ENCODE data around the gene ZNF14.

Gene ZNF14

GRCh38 chr19:19741184-19741583, 8.3 kb upstream of the ZNF14 start:
- Histone ChIP-seq H3K27ac (ENCODE audit: insufficient read depth in 1 of 2, low read depth in 1 of 2, low read length in 2 of 2, poor library complexity in 1 of 2, severe bottlenecking in 2 of 2) (no peak overlapping the region), H3K9me3 (ENCODE audit: control extremely low read depth in 1 of 5, control insufficient read depth in 4 of 5, insufficient read depth in 2 of 5, low read depth in 1 of 5, low read length in 4 of 5) (peaks cover 0 to 19% (median 5%) of the 10 kb centered on the region in 5 experiments), H3K27me3 (replicated peaks in 2 of 5; ENCODE audit: control insufficient read depth in 4 of 5, insufficient read depth in 5 of 5, low read length in 4 of 5) (no peaks in the 10 kb centered on the region), H3K4me1 (ENCODE audit: control extremely low read depth in 1 of 4, control insufficient read depth in 4 of 4, insufficient read depth in 4 of 4, low read length in 3 of 4) (no peaks in the 10 kb centered on the region), H3K36me3 (ENCODE audit: control insufficient read depth in 4 of 4, insufficient read depth in 4 of 4, low read length in 3 of 4) (no peaks in the 10 kb centered on the region), H3K4me3 (ENCODE audit: control insufficient read depth in 1 of 7, extremely low read depth in 1 of 7, insufficient read depth in 4 of 7, low read depth in 2 of 7, low read length in 6 of 7) (no peak overlapping the region)
- CTCF ChIA-PET: interaction anchor here (1.1 kb wide), 1 partner anchor 10 kb away, joined by 3 read pairs; no protein-coding TSS in a partner anchor
- WGBS (ENCODE audit: insufficient coverage): 95% methylated on average over 6 of the region's 7 CpGs
- POLR2A ChIA-PET: no interaction called here
- no peak for DNase-seq

GRCh38 chr19:19740755-19741154, 7.8 kb upstream of the ZNF14 start:
- DNase-seq: no peak
- Histone ChIP-seq H3K27ac (ENCODE audit: insufficient read depth in 1 of 2, low read depth in 1 of 2, low read length in 2 of 2, poor library complexity in 1 of 2, severe bottlenecking in 2 of 2) (no peak overlapping the region), H3K4me1 (ENCODE audit: control extremely low read depth in 1 of 4, control insufficient read depth in 4 of 4, insufficient read depth in 4 of 4, low read length in 3 of 4) (no peaks in the 10 kb centered on the region), H3K9me3 (ENCODE audit: control extremely low read depth in 1 of 5, control insufficient read depth in 4 of 5, insufficient read depth in 2 of 5, low read depth in 1 of 5, low read length in 4 of 5) (peaks cover 0 to 19% (median 5%) of the 10 kb centered on the region in 5 experiments), H3K27me3 (replicated peaks in 2 of 5; ENCODE audit: control insufficient read depth in 4 of 5, insufficient read depth in 5 of 5, low read length in 4 of 5) (no peaks in the 10 kb centered on the region), H3K36me3 (ENCODE audit: control insufficient read depth in 4 of 4, insufficient read depth in 4 of 4, low read length in 3 of 4) (no peaks in the 10 kb centered on the region), H3K4me3 (ENCODE audit: control insufficient read depth in 1 of 7, extremely low read depth in 1 of 7, insufficient read depth in 4 of 7, low read depth in 2 of 7, low read length in 6 of 7) (no peak overlapping the region)
- ChIA-PET CTCF (interaction anchor here (1.1 kb wide), 1 partner anchor 10 kb away, joined by 3 read pairs; no protein-coding TSS in a partner anchor), POLR2A (no interaction called here)
- WGBS (ENCODE audit: insufficient coverage): 96% methylated on average over 17 of the region's 18 CpGs

- H3K4me3 ChIP-seq (ENCODE audit: control insufficient read depth in 1 of 7, extremely low read depth in 1 of 7, insufficient read depth in 4 of 7, low read depth in 2 of 7, low read length in 6 of 7): no peak overlapping the region
- H3K9me3 ChIP-seq (ENCODE audit: control extremely low read depth in 1 of 5, control insufficient read depth in 4 of 5, insufficient read depth in 2 of 5, low read depth in 1 of 5, low read length in 4 of 5): peaks cover 0 to 14% (median 0%) of the 10 kb centered on the region in 5 experiments
- H3K36me3 ChIP-seq (ENCODE audit: control insufficient read depth in 4 of 4, insufficient read depth in 4 of 4, low read length in 3 of 4): no peaks in the 10 kb centered on the region
- ChIA-PET POLR2A (no interaction called here), CTCF (no interaction called here)
- WGBS (ENCODE audit: insufficient coverage): no CpG with 5 or more reads among the region's 1 CpG
- no peaks in the 10 kb centered on the region for H3K4me1 ChIP-seq (ENCODE audit: control extremely low read depth in 1 of 4, control insufficient read depth in 4 of 4, insufficient read depth in 4 of 4, low read length in 3 of 4)
- H3K27me3 ChIP-seq (replicated peaks in 2 of 5; ENCODE audit: control insufficient read depth in 4 of 5, insufficient read depth in 5 of 5, low read length in 4 of 5): no peaks in the 10 kb centered on the region
- H3K27ac ChIP-seq (ENCODE audit: insufficient read depth in 1 of 2, low read depth in 1 of 2, low read length in 2 of 2, poor library complexity in 1 of 2, severe bottlenecking in 2 of 2): no peak overlapping the region
- DNase-seq: no peak
These were observed 5.7 kb upstream of the ZNF14 start for GRCh38 chr19:19738564-19738963.

GRCh38 chr19:19737559-19738332, 4.8 kb upstream of the ZNF14 start:
- H3K27me3 ChIP-seq (replicated peaks in 2 of 5; ENCODE audit: control insufficient read depth in 4 of 5, insufficient read depth in 5 of 5, low read length in 4 of 5): no peaks in the 10 kb centered on the region
- peaks cover 0 to 3% (median 1%) of the 10 kb centered on the region in 4 experiments for H3K4me1 ChIP-seq (ENCODE audit: control extremely low read depth in 1 of 4, control insufficient read depth in 4 of 4, insufficient read depth in 4 of 4, low read length in 3 of 4)
- ChIA-PET CTCF (no interaction called here), POLR2A (no interaction called here)
- peaks cover 0 to 12% (median 0%) of the 10 kb centered on the region in 5 experiments for H3K9me3 ChIP-seq (ENCODE audit: control extremely low read depth in 1 of 5, control insufficient read depth in 4 of 5, insufficient read depth in 2 of 5, low read depth in 1 of 5, low read length in 4 of 5)
- no peak overlapping the region for H3K27ac ChIP-seq (ENCODE audit: insufficient read depth in 1 of 2, low read depth in 1 of 2, low read length in 2 of 2, poor library complexity in 1 of 2, severe bottlenecking in 2 of 2)
- no peaks in the 10 kb centered on the region for H3K36me3 ChIP-seq (ENCODE audit: control insufficient read depth in 4 of 4, insufficient read depth in 4 of 4, low read length in 3 of 4)
- H3K4me3 ChIP-seq (ENCODE audit: control insufficient read depth in 1 of 7, extremely low read depth in 1 of 7, insufficient read depth in 4 of 7, low read depth in 2 of 7, low read length in 6 of 7): no peak overlapping the region
- 90% methylated on average over 7 of the region's 8 CpGs for WGBS (ENCODE audit: insufficient coverage)
- DNase-seq: no peak

- Histone ChIP-seq H3K27ac (ENCODE audit: insufficient read depth in 1 of 2, low read depth in 1 of 2, low read length in 2 of 2, poor library complexity in 1 of 2, severe bottlenecking in 2 of 2) (no peak overlapping the region), H3K4me1 (ENCODE audit: control extremely low read depth in 1 of 4, control insufficient read depth in 4 of 4, insufficient read depth in 4 of 4, low read length in 3 of 4) (no peaks in the 10 kb centered on the region), H3K4me3 (ENCODE audit: control insufficient read depth in 1 of 7, extremely low read depth in 1 of 7, insufficient read depth in 4 of 7, low read depth in 2 of 7, low read length in 6 of 7) (no peak overlapping the region), H3K36me3 (ENCODE audit: control insufficient read depth in 4 of 4, insufficient read depth in 4 of 4, low read length in 3 of 4) (peaks cover 5 to 26% (median 8%) of the 10 kb centered on the region in 4 experiments), H3K9me3 (ENCODE audit: control extremely low read depth in 1 of 5, control insufficient read depth in 4 of 5, insufficient read depth in 2 of 5, low read depth in 1 of 5, low read length in 4 of 5) (peaks cover 8 to 56% (median 47%) of the 10 kb centered on the region in 5 experiments), H3K27me3 (replicated peaks in 2 of 5; ENCODE audit: control insufficient read depth in 4 of 5, insufficient read depth in 5 of 5, low read length in 4 of 5) (no peaks in the 10 kb centered on the region)
- ChIA-PET CTCF (no interaction called here), POLR2A (no interaction called here)
- 90% methylated on average over 2 of the region's 2 CpGs for WGBS (ENCODE audit: insufficient coverage)
- no peak for DNase-seq
These were observed 11.0 kb downstream of the ZNF14 start for GRCh38 chr19:19721896-19722295.

GRCh38 chr19:19719798-19720197, 13.1 kb downstream of the ZNF14 start:
- POLR2A ChIA-PET: no interaction called here
- no peaks in the 10 kb centered on the region for H3K4me1 ChIP-seq (ENCODE audit: control extremely low read depth in 1 of 4, control insufficient read depth in 4 of 4, insufficient read depth in 4 of 4, low read length in 3 of 4)
- no peak overlapping the region for H3K27ac ChIP-seq (ENCODE audit: insufficient read depth in 1 of 2, low read depth in 1 of 2, low read length in 2 of 2, poor library complexity in 1 of 2, severe bottlenecking in 2 of 2)
- H3K36me3 ChIP-seq (ENCODE audit: control insufficient read depth in 4 of 4, insufficient read depth in 4 of 4, low read length in 3 of 4): peaks cover 5 to 38% (median 11%) of the 10 kb centered on the region in 4 experiments
- DNase-seq: peak in 2 of 3 donors; percentile 51 to 63
- no peak overlapping the region for H3K4me3 ChIP-seq (ENCODE audit: control insufficient read depth in 1 of 7, extremely low read depth in 1 of 7, insufficient read depth in 4 of 7, low read depth in 2 of 7, low read length in 6 of 7)
- peaks cover 12 to 71% (median 56%) of the 10 kb centered on the region in 5 experiments for H3K9me3 ChIP-seq (ENCODE audit: control extremely low read depth in 1 of 5, control insufficient read depth in 4 of 5, insufficient read depth in 2 of 5, low read depth in 1 of 5, low read length in 4 of 5)
- CTCF ChIA-PET: interaction anchor here (1.4 kb wide), 1 partner anchor 43 kb away, joined by 3 read pairs; no protein-coding TSS in a partner anchor
- H3K27me3 ChIP-seq (replicated peaks in 2 of 5; ENCODE audit: control insufficient read depth in 4 of 5, insufficient read depth in 5 of 5, low read length in 4 of 5): no peaks in the 10 kb centered on the region
- WGBS (ENCODE audit: insufficient coverage): 100% methylated on average over 1 of the region's 2 CpGs
